DOHH2 (cell line): Measurements from ENCODE around the gene MAPK7.

ENCODE experiments used
- H3F3A ChIP-seq: fragments of 200-600 bp; sonication (generic), shearing (Covaris generic); 2 replicates; pipeline ENCODE4 v1.6.0; 2016; ENCODE audit warnings: antibody characterized with exemption, mild to moderate bottlenecking; ENCODE audit not compliant: control insufficient read depth, insufficient read depth
- H3K27ac ChIP-seq: fragments of 200-600 bp; sonication (generic); 2 replicates; pipeline ENCODE4 v1.5.1; 2014; ENCODE audit warnings: low read depth, mild to moderate bottlenecking, low read length, moderate library complexity
- H3K27me3 ChIP-seq: fragments of 200-600 bp; sonication (generic); 2 replicates; pipeline ENCODE4 v1.6.1; 2014; ENCODE audit warnings: mild to moderate bottlenecking, low read length, mixed read lengths; ENCODE audit not compliant: control insufficient read depth
- H3K36me3 ChIP-seq: fragments of 200-600 bp; sonication (generic); 2 replicates; pipeline ENCODE4 v1.6.1; 2014; ENCODE audit warnings: mild to moderate bottlenecking, low read length, moderate library complexity, mixed read lengths; ENCODE audit not compliant: control insufficient read depth
- H3K4me1 ChIP-seq: fragments of 200-600 bp; sonication (generic); 2 replicates; pipeline ENCODE4 v1.6.1; 2014; ENCODE audit warnings: mild to moderate bottlenecking, low read length, mixed read lengths; ENCODE audit not compliant: control insufficient read depth
- H3K4me2 ChIP-seq: fragments of 200-600 bp; sonication (generic); 2 replicates; pipeline ENCODE4 v1.6.0; 2014; ENCODE audit warnings: mild to moderate bottlenecking, low read length, moderate library complexity
- H3K4me3 ChIP-seq: fragments of 200-600 bp; sonication (generic); 2 replicates; pipeline ENCODE4 v1.5.1; 2014; ENCODE audit warnings: mild to moderate bottlenecking, low read length, mixed read lengths
- H3K79me2 ChIP-seq: fragments of 200-600 bp; sonication (generic); 2 replicates; pipeline ENCODE4 v1.6.1; 2014; ENCODE audit warnings: mild to moderate bottlenecking, low read length, mixed read lengths; ENCODE audit not compliant: control insufficient read depth
- H3K9me2 ChIP-seq: fragments of 200-600 bp; sonication (generic); replicated peaks from 2 replicates; pipeline ENCODE4 v1.6.1; 2014; ENCODE audit warnings: mild to moderate bottlenecking, low read length, mixed read lengths; ENCODE audit not compliant: control insufficient read depth
- H3K9me3 ChIP-seq: fragments of 200-600 bp; sonication (generic); 2 replicates; pipeline ENCODE4 v1.6.1; 2014; ENCODE audit warnings: antibody characterized with exemption, low read length, mixed read lengths; ENCODE audit not compliant: control insufficient read depth, insufficient read depth
- H4K20me1 ChIP-seq: fragments of 200-600 bp; sonication (generic); 2 replicates; pipeline ENCODE4 v1.6.0; 2014; ENCODE audit warnings: low read depth, mild to moderate bottlenecking, antibody characterized with exemption, low read length, moderate library complexity; ENCODE audit not compliant: control insufficient read depth, insufficient read depth
- EZH2phosphoT487 ChIP-seq: fragments of 200-600 bp; sonication (generic); IDR thresholded peaks from 2 replicates; pipeline ENCODE4 v1.6.1; 2017; ENCODE audit warnings: borderline replicate concordance, mild to moderate bottlenecking, antibody characterized with exemption, low read length, moderate library complexity, mixed read lengths
- TF ChIP-seq, protein P1 (sequence below): fragments of 200-600 bp; sonication (generic); IDR thresholded peaks from one replicate; pipeline ENCODE4 v1.5.1; 2014; ENCODE audit warnings: antibody characterized with exemption, mild to moderate bottlenecking, low read depth, low read length; ENCODE audit not compliant: poor library complexity, severe bottlenecking

MAPK7 gene

DNA sequence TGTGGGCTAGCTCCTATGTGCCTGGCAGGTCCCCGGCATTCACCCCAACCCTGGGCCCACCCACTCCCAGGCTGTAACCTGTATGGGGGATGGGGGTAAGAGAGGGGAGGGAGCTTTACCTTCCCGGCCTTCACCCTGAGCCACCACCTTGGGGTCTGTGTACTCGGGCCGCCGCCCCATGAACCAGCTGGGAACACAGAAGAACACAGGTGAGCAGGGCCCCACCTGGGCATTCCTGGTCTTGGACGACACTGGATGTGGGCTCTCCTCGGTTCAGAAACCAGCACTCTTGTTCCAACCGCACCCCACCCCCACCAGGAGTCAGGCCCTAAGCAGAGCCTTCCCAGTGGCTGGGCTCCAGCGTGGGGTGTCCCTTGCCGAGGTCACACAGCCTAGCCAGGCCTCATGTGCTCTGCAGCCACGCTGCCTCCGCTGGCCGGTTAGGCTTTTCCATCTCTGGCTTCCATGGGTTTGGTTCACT is 34.6 kb upstream of the MAPK7 start:
- H3K27ac ChIP-seq, result no peak overlapping the region
- TF ChIP-seq EZH2phosphoT487, result no peak
- TF ChIP-seq, protein P1, sequence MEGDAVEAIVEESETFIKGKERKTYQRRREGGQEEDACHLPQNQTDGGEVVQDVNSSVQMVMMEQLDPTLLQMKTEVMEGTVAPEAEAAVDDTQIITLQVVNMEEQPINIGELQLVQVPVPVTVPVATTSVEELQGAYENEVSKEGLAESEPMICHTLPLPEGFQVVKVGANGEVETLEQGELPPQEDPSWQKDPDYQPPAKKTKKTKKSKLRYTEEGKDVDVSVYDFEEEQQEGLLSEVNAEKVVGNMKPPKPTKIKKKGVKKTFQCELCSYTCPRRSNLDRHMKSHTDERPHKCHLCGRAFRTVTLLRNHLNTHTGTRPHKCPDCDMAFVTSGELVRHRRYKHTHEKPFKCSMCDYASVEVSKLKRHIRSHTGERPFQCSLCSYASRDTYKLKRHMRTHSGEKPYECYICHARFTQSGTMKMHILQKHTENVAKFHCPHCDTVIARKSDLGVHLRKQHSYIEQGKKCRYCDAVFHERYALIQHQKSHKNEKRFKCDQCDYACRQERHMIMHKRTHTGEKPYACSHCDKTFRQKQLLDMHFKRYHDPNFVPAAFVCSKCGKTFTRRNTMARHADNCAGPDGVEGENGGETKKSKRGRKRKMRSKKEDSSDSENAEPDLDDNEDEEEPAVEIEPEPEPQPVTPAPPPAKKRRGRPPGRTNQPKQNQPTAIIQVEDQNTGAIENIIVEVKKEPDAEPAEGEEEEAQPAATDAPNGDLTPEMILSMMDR, result no peak

DNA sequence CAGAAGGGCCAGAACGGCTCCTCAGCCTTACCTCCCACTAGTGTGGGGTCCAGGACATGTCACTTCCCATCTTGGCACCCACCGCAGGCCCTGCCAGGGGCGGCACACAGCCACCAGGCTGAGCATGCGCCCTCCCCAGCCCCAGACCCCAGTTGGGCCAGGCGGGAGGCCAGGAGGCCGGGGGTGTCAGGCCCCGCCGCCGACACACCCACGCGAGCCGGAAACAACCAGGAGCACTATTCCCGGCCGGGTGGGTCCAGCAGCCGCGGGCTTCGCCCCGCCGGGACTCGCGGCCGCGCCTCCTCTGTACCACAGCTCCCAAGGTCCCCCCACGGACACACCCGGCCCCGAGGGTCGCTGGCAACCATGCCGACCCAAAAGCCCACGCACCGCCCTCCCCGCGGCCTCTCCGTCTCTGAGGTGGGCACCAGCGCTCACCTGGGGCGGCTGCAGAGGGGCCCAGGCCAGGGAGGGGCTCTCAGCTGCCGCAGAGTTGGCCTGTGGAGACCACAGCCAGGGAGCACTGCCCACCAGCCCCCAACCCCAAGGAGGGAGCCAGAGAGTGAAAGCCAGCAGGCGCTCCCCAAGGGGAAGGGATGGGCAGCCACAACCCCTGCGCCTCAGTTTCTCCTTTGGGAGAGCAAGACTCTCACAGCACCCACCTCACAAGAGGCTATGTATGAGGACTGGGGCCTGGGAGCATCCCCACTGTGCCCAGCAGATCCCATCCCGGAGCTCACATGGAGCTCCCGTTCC is 33.8 kb upstream of the MAPK7 start:
- no peaks in the 10 kb centered on the region for H3K79me2 ChIP-seq
- H3F3A ChIP-seq, result no peaks in the 10 kb centered on the region

More for the DNA sequence above, 34.6 kb upstream of the MAPK7 start:
- Histone ChIP-seq H3K9me3 (no peaks in the 10 kb centered on the region), H3K4me3 (no peak overlapping the region), H3K36me3 (no peaks in the 10 kb centered on the region), H3K4me2 (no peak overlapping the region), H3K79me2 (no peaks in the 10 kb centered on the region), H3K27me3 (peaks cover 2% of the 10 kb centered on the region; the same call in 1 of the 2 replicates), H3K9me2 (no peaks in the 10 kb centered on the region), H4K20me1 (no peaks in the 10 kb centered on the region; the same call in 1 of the 2 replicates), H3K4me1 (peaks cover 8% of the 10 kb centered on the region), H3F3A (no peaks in the 10 kb centered on the region)

GRCh38 chr17:19345067-19345460 is 33.2 kb upstream of the MAPK7 start:
- H3K36me3 ChIP-seq, result no peaks in the 10 kb centered on the region
- H3K4me3 ChIP-seq, result no peak overlapping the region
- H3K9me2 ChIP-seq, result no peaks in the 10 kb centered on the region
- H3K9me3 ChIP-seq, result no peaks in the 10 kb centered on the region
- H3K27me3 ChIP-seq, result peaks cover 2% of the 10 kb centered on the region; the same call in 1 of the 2 replicates
- TF ChIP-seq, protein P1, result no peak
- no peak for TF ChIP-seq EZH2phosphoT487
- H3K27ac ChIP-seq, result no peak overlapping the region
- H4K20me1 ChIP-seq, result no peaks in the 10 kb centered on the region
- peaks cover 8% of the 10 kb centered on the region for H3K4me1 ChIP-seq
- H3K79me2 ChIP-seq, result no peaks in the 10 kb centered on the region
- no peak overlapping the region for H3K4me2 ChIP-seq
- no peaks in the 10 kb centered on the region for H3F3A ChIP-seq

More for the DNA sequence above, 33.8 kb upstream of the MAPK7 start:
- H3K27me3 ChIP-seq, result peaks cover 2% of the 10 kb centered on the region; the same call in 1 of the 2 replicates
- peaks cover 8% of the 10 kb centered on the region for H3K4me1 ChIP-seq
- H3K9me3 ChIP-seq, result no peaks in the 10 kb centered on the region
- H3K36me3 ChIP-seq, result no peaks in the 10 kb centered on the region
- no peak for TF ChIP-seq EZH2phosphoT487
- TF ChIP-seq, protein P1, result no peak
- H3K9me2 ChIP-seq, result no peaks in the 10 kb centered on the region
- H3K4me2 ChIP-seq, result no peak overlapping the region
- no peaks in the 10 kb centered on the region for H4K20me1 ChIP-seq
- H3K4me3 ChIP-seq, result no peak overlapping the region
- no peak overlapping the region for H3K27ac ChIP-seq
